ENCODE data around the gene DDRGK1.
"Not testable (repeated sequence)": the region's sequence is repeated elsewhere in the genome, so short reads cannot be mapped to it uniquely, and the experiment has no call there.

Gene DDRGK1

GRCh38 chr20:3233991-3234498, 29.6 kb upstream of the DDRGK1 start:
- no peak for DNase-seq

GRCh38 chr20:3233131-3233990, 28.9 kb upstream of the DDRGK1 start:
- no peak for DNase-seq

GRCh38 chr20:3231889-3232588, 27.6 kb upstream of the DDRGK1 start:
- no peak for DNase-seq

GRCh38 chr20:3231116-3231515, 26.6 kb upstream of the DDRGK1 start:
- DNase-seq: no peak

- no peak for DNase-seq
Observed at GRCh38 chr20:3229798-3230197, 25.3 kb upstream of the DDRGK1 start.

GRCh38 chr20:3229158-3229557, 24.7 kb upstream of the DDRGK1 start:
- DNase-seq: no peak

GRCh38 chr20:3228750-3229032, 24.2 kb upstream of the DDRGK1 start:
- no peak for DNase-seq

- DNase-seq: no peak
Observed at GRCh38 chr20:3227936-3228749, 23.7 kb upstream of the DDRGK1 start.

GRCh38 chr20:3227506-3227905, 23.0 kb upstream of the DDRGK1 start:
- DNase-seq: no peak

- DNase-seq: no peak
Observed at GRCh38 chr20:3226864-3227263, 22.4 kb upstream of the DDRGK1 start.

- no peak for DNase-seq
Observed at GRCh38 chr20:3226093-3226492, 21.6 kb upstream of the DDRGK1 start.

GRCh38 chr20:3224681-3225421, 20.4 kb upstream of the DDRGK1 start:
- DNase-seq: no peak

GRCh38 chr20:3223994-3224680, 19.7 kb upstream of the DDRGK1 start:
- DNase-seq: no peak

- DNase-seq: no peak
Observed at GRCh38 chr20:3223651-3223993, 19.1 kb upstream of the DDRGK1 start.

- peak; percentile 20 for DNase-seq
Observed at GRCh38 chr20:3222635-3223600, 18.4 kb upstream of the DDRGK1 start.

GRCh38 chr20:3221398-3222226, 17.1 kb upstream of the DDRGK1 start:
- no peak for DNase-seq

GRCh38 chr20:3218307-3218988, 14.0 kb upstream of the DDRGK1 start:
- DNase-seq: peak; percentile 76

GRCh38 chr20:3215359-3215917, 11.0 kb upstream of the DDRGK1 start:
- DNase-seq: not testable (repeated sequence)

GRCh38 chr20:3213226-3213625, 8.7 kb upstream of the DDRGK1 start:
- no peak for DNase-seq
